ENCODE results near the gene FUNDC1.
"Not testable (repeated sequence)": the region's sequence is repeated elsewhere in the genome, so short reads cannot be mapped to it uniquely, and the experiment has no call there.

Gene FUNDC1, protein sequence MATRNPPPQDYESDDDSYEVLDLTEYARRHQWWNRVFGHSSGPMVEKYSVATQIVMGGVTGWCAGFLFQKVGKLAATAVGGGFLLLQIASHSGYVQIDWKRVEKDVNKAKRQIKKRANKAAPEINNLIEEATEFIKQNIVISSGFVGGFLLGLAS

DNA sequence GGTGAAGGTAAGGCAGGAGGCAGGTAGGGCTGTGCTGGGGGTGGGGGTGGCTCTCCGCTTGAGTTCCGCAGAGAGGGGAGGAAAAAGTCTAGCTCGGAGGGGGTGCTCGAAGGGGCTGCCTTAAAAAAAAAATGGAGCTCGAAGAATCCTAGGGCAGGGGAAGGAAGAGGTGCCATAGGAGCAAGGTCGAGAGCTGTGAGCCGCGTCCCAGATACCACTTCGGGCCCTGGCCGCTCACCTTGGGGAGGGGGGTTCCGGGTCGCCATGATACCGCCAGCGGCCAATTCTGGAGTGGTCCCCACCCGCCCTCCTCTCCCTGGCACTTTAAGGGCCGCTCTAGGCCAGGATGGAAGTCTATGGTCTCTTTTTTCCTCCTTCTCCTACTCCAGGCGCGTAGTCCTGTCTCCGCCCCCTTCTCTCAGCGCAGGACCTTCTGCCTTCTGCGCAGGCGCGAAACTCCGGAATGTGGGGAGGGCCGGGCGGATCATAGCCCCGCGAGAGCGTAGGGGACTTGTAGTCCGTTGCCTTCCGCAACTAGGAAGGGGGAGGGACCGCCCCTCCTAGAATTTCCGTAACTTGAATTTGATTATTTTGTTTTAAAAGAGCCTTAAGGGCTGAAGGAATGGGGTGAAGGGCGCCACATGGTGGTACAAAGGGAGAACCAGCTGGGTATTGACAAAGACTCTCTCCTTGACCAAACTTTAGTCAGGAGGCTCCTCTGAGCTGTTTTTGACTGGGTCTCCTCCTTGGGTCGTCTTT, at the start of gene FUNDC1:
TSS of gene FUNDC1 (minus strand) at position 293 of the 759 bp plus-strand sequence. CDS start at position 266, 27 bp downstream.
- peak; percentile 74 to 93 for DNase-seq (ENCODE audit: low read depth in 2 of 2)

DNA sequence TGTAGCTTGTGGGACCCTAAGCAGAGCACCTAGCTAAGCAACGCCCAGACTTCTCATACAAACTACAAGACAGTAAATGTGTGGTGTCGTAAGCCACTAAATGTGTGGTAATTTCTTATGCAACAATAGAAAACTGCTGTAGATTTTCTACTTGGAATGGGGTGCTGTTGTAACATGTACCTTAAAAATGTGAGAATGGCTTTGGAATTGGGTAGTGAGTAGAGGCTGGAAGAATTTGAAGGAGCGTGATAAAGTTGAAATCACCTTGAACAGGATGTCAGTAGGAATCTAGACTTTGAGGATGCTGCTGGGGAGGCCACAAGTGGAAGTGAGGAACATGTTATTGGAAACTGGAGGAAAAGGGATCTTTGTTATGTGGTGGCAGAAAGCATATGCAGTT, 43.2 kb upstream of the FUNDC1 start:
- DNase-seq (ENCODE audit: low read depth in 2 of 2), result no peak

DNA sequence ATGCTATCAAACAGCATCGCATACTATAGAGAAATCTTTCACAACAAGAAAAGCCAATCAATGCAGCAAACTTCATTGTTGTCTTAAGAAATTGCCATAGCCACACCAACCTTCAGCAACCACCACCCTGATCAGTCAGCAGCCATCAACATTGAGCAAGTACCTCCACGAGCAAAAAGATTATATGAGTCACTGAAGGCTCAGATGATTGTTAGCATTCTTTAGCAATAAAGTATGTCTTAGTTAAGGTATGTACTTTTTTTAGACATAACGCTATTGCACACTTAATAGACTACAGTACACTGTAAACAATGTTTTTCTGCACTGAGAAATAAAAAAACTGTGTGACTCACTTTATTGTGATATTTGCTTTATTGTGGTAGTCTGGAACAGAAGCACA, 37.8 kb upstream of the FUNDC1 start:
- DNase-seq (ENCODE audit: low read depth in 2 of 2), result no peak

DNA sequence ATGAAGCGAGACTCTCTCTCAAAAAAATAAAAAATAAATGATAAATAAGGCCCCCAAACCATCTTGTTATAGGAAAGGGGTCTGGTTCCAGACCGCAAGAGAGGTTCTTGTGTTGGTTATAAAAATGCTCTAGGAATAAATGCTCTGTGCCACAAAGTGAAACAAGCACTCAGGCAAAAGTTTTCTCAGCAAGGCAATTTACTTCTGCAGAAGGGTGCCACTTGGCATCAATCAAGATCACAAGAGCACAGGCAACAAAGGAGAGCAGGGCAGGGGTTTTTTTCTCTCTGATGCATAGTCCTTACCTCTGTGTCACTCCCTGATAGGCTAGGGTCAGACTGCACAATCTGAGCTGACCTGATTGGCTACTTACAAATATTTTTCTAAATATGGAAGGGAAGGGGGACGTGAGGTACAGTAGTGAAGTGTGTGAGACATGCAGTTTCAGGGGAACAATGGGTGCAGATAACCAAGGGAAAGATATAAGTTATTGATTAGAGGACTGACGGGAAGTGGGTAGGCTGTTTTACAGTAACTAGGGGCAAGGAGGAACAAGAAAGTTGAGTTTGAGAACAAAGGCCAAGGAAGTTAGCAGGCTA, 29.8 kb upstream of the FUNDC1 start:
- no peak for DNase-seq (ENCODE audit: low read depth in 2 of 2)

GRCh38 chrX:44570522-44570921, 27.9 kb upstream of the FUNDC1 start:
- no peak for DNase-seq (ENCODE audit: low read depth in 2 of 2)

DNA sequence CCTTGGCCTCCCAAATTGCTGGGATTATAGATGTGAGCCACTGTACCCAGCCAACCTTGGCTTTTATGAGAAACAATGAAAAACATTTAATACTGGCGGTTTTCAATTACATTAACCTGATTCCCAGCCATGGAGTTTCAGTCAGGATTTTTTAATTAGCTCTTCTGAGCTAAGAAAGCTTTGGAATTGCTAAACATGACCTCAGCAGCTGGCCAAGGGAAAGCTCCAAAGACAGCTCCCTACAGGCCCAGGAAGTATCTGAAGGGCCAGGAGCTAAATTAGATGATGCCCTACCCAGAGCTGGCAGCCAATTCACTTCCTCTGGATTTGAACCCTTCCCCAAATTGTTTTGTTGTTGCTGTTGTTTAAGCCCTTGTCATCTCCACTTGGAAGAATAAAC, 26.5 kb upstream of the FUNDC1 start:
- DNase-seq (ENCODE audit: low read depth in 2 of 2), result no peak

- DNase-seq (ENCODE audit: low read depth in 2 of 2), result no peak
These were observed 25.5 kb upstream of the FUNDC1 start for GRCh38 chrX:44568196-44568595.

DNA sequence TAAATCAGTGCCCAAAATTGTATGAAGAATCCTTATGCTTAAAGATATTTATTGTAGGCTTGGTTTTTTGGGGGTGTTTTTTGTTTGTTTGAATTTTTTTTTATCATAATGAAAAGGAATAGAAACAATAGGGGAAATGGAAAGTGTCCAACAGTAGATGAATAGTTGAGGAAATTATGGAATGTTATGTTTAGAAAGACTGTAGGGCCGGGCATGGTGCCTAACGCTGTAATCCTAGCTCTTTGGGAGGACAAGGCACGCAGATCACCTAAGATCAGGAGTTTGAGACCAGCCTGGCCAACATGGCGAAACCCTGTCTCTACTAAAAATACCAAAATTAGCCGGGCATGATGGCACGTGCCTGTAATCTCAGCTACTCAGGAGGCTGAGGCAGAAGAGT, 19.2 kb upstream of the FUNDC1 start:
- not testable (repeated sequence) for DNase-seq (ENCODE audit: low read depth in 2 of 2)

- no peak for DNase-seq (ENCODE audit: low read depth in 2 of 2)
These were observed 7.9 kb upstream of the FUNDC1 start for GRCh38 chrX:44550563-44550962.

DNA sequence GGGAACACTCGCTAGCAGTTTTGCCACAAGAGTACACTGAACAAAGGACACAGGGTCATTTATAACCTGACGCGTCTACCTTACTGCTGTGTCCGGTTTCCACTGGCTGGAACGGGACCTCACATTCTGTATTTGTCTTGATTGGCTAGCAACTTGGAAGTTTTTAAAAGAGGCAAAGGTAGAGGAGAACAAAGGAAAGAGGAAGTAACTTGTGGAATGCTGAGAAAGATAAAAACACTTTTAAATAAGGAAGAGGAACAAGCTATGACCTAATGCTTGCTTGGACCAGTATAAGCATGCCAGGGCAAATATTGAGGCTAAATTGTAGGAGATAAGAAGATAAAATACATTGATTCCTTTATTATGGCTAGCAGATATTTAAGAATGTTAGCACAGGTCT, 2.8 kb upstream of the FUNDC1 start:
- DNase-seq (ENCODE audit: low read depth in 2 of 2), result not testable (repeated sequence)

- DNase-seq (ENCODE audit: low read depth in 2 of 2), result no peak
These were observed 1.4 kb upstream of the FUNDC1 start for GRCh38 chrX:44544036-44544435.

DNA sequence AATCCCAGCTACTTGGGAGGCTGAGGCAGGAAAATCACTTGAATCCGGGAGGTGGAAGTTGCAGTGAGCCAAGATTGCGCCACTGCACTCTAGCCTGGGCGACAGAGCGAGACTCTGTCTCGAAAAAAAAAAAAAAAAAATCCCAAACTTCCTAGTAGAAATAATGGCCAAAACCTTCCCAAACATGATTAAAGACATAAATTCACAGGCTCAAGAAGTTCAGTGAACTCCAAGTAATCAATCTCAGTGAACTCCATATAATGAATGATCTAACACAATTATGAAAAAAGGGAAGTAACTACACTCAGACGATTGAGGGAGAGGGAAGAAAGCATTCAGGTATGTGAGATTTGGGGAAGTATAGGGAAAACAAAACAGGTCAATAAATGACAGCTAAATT, 6.5 kb downstream of the FUNDC1 start:
- DNase-seq (ENCODE audit: low read depth in 2 of 2), result no peak

DNA sequence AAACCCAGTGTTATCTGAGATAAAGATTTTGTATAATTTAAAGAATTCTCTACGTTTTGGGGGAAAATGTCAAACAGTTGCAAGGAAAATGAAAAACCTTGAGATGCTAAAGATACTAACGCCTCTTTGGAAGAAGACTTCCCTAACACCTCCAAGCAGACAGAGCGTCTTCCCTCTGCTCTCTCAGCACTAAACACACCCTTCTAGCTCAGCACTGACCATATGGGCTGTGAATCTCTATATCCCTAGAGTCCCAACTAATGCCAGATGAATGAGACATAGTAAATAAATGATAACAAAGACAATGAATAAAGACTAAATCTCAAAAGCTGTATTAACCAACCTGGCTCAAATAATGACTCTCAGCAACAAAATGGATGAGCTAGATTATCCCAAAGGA, 13.3 kb downstream of the FUNDC1 start:
- no peak for DNase-seq (ENCODE audit: low read depth in 2 of 2)

DNA sequence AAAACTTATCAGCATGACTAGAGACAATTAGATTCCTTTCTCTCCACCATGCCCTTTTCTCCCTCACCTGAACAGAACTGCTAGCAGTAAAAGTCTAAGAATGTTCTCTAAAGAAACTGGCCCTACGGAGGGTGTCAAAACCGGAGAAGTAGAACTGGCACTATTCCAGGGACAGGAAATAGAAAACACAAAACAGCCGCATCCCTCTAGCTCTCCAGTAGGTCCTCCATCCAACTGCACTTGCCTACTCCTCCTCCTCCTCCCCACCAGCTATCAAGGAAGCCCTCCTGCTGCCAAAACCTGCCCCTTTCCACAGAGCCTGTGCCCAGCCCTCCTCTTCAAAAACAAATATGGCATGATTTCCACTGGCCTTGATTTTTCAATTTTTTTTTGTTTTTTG, 28.4 kb downstream of the FUNDC1 start:
- no peak for DNase-seq (ENCODE audit: low read depth in 2 of 2)

- no peak for DNase-seq (ENCODE audit: low read depth in 2 of 2)
These were observed 35.4 kb downstream of the FUNDC1 start for GRCh38 chrX:44507292-44507691.

- DNase-seq (ENCODE audit: low read depth in 2 of 2), result no peak
These were observed 36.0 kb downstream of the FUNDC1 start for GRCh38 chrX:44506678-44507077.

DNA sequence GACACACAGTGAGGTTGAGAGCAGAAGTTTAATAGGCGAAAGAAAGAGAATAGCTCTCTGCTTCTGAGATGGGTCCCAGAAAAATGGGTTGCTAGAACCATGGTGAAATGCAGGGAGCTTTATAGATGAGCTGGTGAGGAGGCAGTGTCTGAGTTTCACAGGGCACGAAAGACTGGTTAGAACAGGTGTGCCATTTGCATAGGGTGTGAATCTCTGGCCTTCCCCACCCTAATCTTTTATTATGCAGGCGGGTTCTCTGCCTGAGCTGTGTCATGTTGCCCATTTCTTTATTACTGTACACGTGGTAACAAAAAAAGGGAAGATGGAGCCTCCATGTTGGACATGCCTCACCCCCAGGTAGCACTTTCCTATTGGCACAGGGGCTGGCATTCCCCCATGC, 39.1 kb downstream of the FUNDC1 start:
- no peak for DNase-seq (ENCODE audit: low read depth in 2 of 2)

DNA sequence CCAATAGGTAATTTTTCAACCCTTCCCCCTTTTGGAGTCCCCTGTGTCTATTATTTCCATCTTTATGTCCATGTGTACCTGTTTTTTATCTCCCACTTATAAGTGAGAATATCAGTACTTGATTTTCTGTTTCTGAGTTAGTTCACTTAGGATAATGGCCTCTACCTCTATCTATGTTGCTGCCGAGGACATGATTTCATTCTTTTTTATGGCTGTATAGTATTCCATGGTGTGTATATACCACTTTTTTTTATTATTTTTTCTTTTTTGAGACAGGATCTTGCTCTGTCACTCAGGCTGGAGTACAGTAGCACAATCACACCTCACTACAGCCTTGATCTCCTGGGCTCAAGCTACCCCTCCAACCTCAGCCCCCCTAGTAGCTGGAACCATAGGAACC, 47.6 kb downstream of the FUNDC1 start:
- DNase-seq (ENCODE audit: low read depth in 2 of 2), result no peak

- DNase-seq (ENCODE audit: low read depth in 2 of 2), result no peak
These were observed 48.3 kb downstream of the FUNDC1 start for GRCh38 chrX:44494357-44494756.

DNA sequence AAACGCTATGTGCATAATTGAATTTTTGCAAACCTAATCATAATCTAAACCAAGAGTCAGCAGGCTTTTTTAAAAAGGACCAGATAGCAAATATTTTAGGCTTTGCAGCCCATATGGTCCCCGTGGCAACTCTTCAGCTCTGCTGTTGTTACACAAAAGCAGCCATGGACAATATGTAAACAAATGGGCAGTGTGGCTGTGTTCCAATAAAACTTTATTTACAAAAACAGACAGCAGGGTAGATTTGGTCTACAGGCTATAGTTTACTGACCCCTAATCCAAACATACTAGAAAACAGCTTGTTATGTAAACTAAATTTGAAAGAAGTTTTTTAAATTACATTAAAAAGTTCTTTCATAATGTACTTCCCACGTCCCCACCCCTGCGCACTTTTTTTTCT, 53.1 kb downstream of the FUNDC1 start:
- DNase-seq (ENCODE audit: low read depth in 2 of 2), result no peak

DNA sequence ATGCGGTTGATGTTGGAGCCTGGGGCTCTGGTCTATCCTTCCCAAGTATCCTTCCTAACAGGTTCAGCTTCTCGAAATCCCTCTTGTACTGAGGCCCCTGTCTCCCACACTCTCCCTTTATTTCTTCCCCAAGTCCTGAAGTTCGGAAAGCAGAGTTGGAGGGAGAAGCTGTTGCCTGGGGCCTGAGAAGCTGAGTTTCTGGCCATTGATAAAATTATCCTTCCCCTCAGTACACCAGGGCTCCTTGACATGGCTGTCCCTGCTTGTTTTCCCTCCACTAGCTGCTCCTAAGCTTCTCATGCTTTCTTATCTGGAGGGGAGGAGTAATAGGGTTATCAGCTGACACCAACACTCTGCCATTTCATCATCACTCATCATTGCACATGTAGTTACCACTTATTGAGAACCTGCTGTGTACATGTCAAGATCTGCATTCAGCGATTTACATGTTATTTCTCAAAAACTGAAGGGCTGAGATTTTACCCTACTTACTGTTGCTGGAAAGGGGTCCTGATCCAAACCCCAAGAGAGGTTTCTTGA, 58.0 kb downstream of the FUNDC1 start:
- DNase-seq (ENCODE audit: low read depth in 2 of 2), result no peak

DNA sequence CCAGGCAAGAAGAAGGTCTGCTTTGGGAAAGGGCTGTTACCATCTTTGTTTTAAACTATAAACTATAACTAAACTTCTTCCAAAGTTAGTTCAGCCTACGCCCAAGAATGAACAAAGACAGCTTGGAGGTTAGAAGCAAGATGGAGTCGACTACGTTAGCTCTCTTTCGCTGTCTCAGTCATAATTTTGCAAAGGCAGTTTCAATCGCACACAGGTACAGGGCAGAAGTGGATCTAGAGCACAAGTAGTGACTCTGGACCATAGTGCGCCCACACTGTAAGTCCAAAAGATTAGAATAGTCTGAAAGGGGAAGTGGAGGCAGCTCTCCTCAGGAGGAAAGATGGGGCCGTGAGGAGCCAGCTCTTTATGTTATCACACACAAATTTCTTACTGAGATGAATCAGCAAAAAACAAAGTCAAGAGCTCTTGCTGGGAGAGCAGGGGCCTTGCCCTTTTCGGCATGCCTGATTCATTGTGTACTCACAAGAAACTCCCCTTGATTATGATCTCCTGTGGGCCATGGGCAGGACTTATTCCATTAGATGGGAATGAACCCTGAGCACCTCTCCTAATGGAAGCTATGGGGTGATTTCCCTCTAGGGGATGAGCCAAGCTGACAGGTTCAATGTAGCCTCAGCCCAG, 58.6 kb downstream of the FUNDC1 start:
- DNase-seq (ENCODE audit: low read depth in 2 of 2), result no peak

GRCh38 chrX:44482575-44482974, 60.1 kb downstream of the FUNDC1 start:
- DNase-seq (ENCODE audit: low read depth in 2 of 2), result no peak

Measured in activated CD4-positive, alpha-beta T cell treated with anti-CD3 and anti-CD28 coated beads for 24 hours (primary cell).